Measurements from ENCODE around the gene C3orf62. TPM values are rescaled to one million over a fixed set of nuclear protein-coding genes. Genes with fewer than 3 reads are reported as not detected.

Gene C3orf62
- total and polyA plus RNA-seq, 10 of the 15 experiments (the other 5 are each of a cell fraction or from before 2014, with no cell fraction given) = 2.7 to 7.5 (median 4.2) TPM

DNA sequence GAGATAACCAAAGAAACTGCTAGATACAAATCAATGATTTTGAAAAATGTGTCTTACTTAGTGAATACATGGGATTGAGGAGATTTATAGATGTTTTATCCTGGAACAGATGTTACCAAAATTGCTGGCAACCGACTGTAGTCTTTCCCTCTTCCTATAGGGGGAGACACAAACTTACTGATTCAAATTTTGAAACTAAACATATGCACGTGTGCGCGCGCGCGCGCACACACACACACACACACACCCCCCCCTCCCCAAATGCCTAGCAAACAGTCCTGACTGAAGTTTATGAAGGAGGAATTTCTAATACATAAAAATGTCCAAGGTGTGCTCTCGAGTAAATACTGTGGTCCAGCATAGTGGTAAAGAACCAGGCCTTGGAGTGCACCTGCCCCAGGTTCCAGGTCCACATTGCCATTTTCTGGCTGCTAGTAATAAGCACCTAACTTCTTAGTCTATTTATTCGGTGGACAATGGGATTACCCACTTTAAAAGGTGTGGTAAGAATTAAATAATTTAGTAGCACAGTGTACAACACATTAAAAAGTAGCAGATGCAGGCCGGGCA, 18.5 kb upstream of the C3orf62 start:
- Histone ChIP-seq H3K9me3 (replicated peaks; ENCODE audit: control insufficient read depth, insufficient read depth, low read length) (no peaks in the 10 kb centered on the region), H3K36me3 (ENCODE audit: control insufficient read depth in 2 of 2, insufficient read depth in 2 of 2, low read length in 1 of 2) (peaks cover 33 to 44% of the 10 kb centered on the region in 2 experiments), H3K4me3 (no peak overlapping the region), H3K27ac (ENCODE audit: control insufficient read depth, insufficient read depth) (no peak overlapping the region), H2AFZ (ENCODE audit: control insufficient read depth, low read depth, low read length) (no peak overlapping the region), H3K9ac (ENCODE audit: control insufficient read depth, insufficient read depth, low read length) (no peak overlapping the region), H3K79me2 (ENCODE audit: control insufficient read depth, insufficient read depth, low read length) (no peaks in the 10 kb centered on the region), H4K20me1 (ENCODE audit: control insufficient read depth, insufficient read depth) (no peaks in the 10 kb centered on the region), H3K4me1 (ENCODE audit: control insufficient read depth, insufficient read depth, low read length) (no peaks in the 10 kb centered on the region; the same call in 1 of the 2 replicates), H3K4me2 (ENCODE audit: control insufficient read depth, insufficient read depth) (no peak overlapping the region), H3K27me3 (replicated peaks in 1 of 2; ENCODE audit: control insufficient read depth in 2 of 2, insufficient read depth in 2 of 2, low read length in 1 of 2) (no peaks in the 10 kb centered on the region)
- DNase-seq (ENCODE audit: low read depth, low spot score) (no peak), ATAC-seq (peak; percentile 47; the same call in 2 of the 3 replicates), FAIRE-seq (no peak)
- ChIA-PET RAD21 (ENCODE audit: unreplicated experiment) (interaction anchor here (1.6 kb wide), 1 partner anchor 159 kb away, joined by 3 read pairs; no protein-coding TSS in a partner anchor), CTCF (interaction anchor here (0.8 to 2.2 kb wide), 2 partner anchors 44 to 154 kb away, joined by 3 to 9 read pairs; partner anchors contain the start of gene USP4), SMC1A (ENCODE audit: uncharacterized antibody, unreplicated experiment) (interaction anchor here (2.0 kb wide), 1 partner anchor 154 kb away, joined by 6 read pairs; no protein-coding TSS in a partner anchor), POLR2A (no interaction called here)
- intact Hi-C loops (cut with micrococcal nuclease; ENCODE audit: unreplicated experiment) (loop anchor here (1.0 kb wide), 1 partner anchor 154 kb away; no protein-coding TSS in a partner anchor), in situ Hi-C loops (cut with MboI) (no loop called here)
- BruUV-seq (replicated peaks) = TSS peak; percentile 42
- WGBS (ENCODE audit: insufficient coverage, insufficient replicate concordance, low lambda C conversion rate, missing lambda C conversion rate) = 90% methylated on average over 11 of the region's 11 CpGs
- TF ChIP-seq, protein P1, sequence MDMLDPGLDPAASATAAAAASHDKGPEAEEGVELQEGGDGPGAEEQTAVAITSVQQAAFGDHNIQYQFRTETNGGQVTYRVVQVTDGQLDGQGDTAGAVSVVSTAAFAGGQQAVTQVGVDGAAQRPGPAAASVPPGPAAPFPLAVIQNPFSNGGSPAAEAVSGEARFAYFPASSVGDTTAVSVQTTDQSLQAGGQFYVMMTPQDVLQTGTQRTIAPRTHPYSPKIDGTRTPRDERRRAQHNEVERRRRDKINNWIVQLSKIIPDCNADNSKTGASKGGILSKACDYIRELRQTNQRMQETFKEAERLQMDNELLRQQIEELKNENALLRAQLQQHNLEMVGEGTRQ (IDR thresholded peaks at IDR 0.05; ENCODE audit: borderline replicate concordance, low read depth, low read length) = no peak
- TF ChIP-seq SMC3 (IDR thresholded peaks at IDR 0.05; ENCODE audit: borderline replicate concordance, low read length) (peak; percentile 51; the same call in 1 of the 2 replicates), RAD21 (IDR thresholded peaks at IDR 0.05; ENCODE audit: insufficient read depth, low read depth, low read length) (peak; percentile 57), STAT3 (IDR thresholded peaks at IDR 0.05; ENCODE audit: low read depth, low read length) (no peak), NFYB (IDR thresholded peaks at IDR 0.05; ENCODE audit: insufficient read depth, low read depth, low read length) (no peak), RELA (IDR thresholded peaks at IDR 0.05; ENCODE audit: borderline replicate concordance, partially characterized antibody) (no peak), KAT2A (conservative IDR thresholded peaks at IDR 0.05; ENCODE audit: control insufficient read depth, low read depth, low read length) (no peak), CREB1 (IDR thresholded peaks at IDR 0.05; ENCODE audit: low read depth) (no peak), HDAC6 (IDR thresholded peaks at IDR 0.05; ENCODE audit: unreplicated experiment) (no peak), NFYA (IDR thresholded peaks at IDR 0.05; ENCODE audit: borderline replicate concordance, low read depth, low read length) (no peak), ZBTB33 (IDR thresholded peaks at IDR 0.05) (peak; percentile 96), BHLHE40 (IDR thresholded peaks at IDR 0.05; ENCODE audit: borderline replicate concordance in 1 of 2, low read depth in 2 of 2, low read length in 1 of 2) (peak; percentile 21 to 35; a peak in 1 of 4 replicates), HCFC1 (IDR thresholded peaks at IDR 0.05; ENCODE audit: low read length) (no peak)
- TF ChIP-seq, protein P2, sequence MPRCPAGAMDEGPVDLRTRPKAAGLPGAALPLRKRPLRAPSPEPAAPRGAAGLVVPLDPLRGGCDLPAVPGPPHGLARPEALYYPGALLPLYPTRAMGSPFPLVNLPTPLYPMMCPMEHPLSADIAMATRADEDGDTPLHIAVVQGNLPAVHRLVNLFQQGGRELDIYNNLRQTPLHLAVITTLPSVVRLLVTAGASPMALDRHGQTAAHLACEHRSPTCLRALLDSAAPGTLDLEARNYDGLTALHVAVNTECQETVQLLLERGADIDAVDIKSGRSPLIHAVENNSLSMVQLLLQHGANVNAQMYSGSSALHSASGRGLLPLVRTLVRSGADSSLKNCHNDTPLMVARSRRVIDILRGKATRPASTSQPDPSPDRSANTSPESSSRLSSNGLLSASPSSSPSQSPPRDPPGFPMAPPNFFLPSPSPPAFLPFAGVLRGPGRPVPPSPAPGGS (IDR thresholded peaks at IDR 0.05; ENCODE audit: borderline replicate concordance, insufficient read depth, low read depth, low read length, poor library complexity, severe bottlenecking) = no peak
- TF ChIP-seq, protein P3, sequence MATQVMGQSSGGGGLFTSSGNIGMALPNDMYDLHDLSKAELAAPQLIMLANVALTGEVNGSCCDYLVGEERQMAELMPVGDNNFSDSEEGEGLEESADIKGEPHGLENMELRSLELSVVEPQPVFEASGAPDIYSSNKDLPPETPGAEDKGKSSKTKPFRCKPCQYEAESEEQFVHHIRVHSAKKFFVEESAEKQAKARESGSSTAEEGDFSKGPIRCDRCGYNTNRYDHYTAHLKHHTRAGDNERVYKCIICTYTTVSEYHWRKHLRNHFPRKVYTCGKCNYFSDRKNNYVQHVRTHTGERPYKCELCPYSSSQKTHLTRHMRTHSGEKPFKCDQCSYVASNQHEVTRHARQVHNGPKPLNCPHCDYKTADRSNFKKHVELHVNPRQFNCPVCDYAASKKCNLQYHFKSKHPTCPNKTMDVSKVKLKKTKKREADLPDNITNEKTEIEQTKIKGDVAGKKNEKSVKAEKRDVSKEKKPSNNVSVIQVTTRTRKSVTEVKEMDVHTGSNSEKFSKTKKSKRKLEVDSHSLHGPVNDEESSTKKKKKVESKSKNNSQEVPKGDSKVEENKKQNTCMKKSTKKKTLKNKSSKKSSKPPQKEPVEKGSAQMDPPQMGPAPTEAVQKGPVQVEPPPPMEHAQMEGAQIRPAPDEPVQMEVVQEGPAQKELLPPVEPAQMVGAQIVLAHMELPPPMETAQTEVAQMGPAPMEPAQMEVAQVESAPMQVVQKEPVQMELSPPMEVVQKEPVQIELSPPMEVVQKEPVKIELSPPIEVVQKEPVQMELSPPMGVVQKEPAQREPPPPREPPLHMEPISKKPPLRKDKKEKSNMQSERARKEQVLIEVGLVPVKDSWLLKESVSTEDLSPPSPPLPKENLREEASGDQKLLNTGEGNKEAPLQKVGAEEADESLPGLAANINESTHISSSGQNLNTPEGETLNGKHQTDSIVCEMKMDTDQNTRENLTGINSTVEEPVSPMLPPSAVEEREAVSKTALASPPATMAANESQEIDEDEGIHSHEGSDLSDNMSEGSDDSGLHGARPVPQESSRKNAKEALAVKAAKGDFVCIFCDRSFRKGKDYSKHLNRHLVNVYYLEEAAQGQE (IDR thresholded peaks at IDR 0.05; ENCODE audit: low read depth, low read length) = no peak

All from GM12878 (cell line).